Liver (tissue), 3 donors: ENCODE data around the gene AKAP11.

Experiments
- EGR1 ChIP-seq, 2 donors: IDR thresholded peaks; 2 replicates each; pipeline ENCODE4 v1.6.1; 2016 to 2018; ENCODE audit warnings: antibody characterized with exemption in 2 of 2, low read depth in 2 of 2
- FOXA1 ChIP-seq: IDR thresholded peaks from 2 replicates; pipeline ENCODE4 v1.6.1; 2016; ENCODE audit warnings: antibody characterized with exemption
- GABPA ChIP-seq, 2 donors: IDR thresholded peaks in 1 of 2; conservative IDR thresholded peaks in 1 of 2; 2 replicates each; pipeline ENCODE4 v1.6.1; 2016; ENCODE audit warnings: antibody characterized with exemption in 2 of 2, mild to moderate bottlenecking in 1 of 2, moderate library complexity in 1 of 2
- JUND ChIP-seq, 2 donors: IDR thresholded peaks; 2 replicates each; pipeline ENCODE4 v1.6.1; 2016; ENCODE audit warnings: antibody characterized with exemption in 2 of 2
- MAX ChIP-seq: IDR thresholded peaks from 2 replicates; pipeline ENCODE4 v1.6.1; 2016; ENCODE audit warnings: antibody characterized with exemption
- RAD21 ChIP-seq, 2 donors: IDR thresholded peaks; 2 replicates each; pipeline ENCODE4 v1.6.1; 2016; ENCODE audit warnings: antibody characterized with exemption in 2 of 2, mild to moderate bottlenecking in 2 of 2
- REST ChIP-seq: IDR thresholded peaks from 2 replicates; pipeline ENCODE4 v1.6.1; 2016; ENCODE audit warnings: antibody characterized with exemption, mild to moderate bottlenecking
- RXRA ChIP-seq, 2 donors: IDR thresholded peaks; 2 replicates each; pipeline ENCODE4 v1.6.1; 2017 to 2018; ENCODE audit warnings: antibody characterized with exemption in 2 of 2, mild to moderate bottlenecking in 1 of 2
- SP1 ChIP-seq: IDR thresholded peaks from 2 replicates; pipeline ENCODE4 v1.6.1; 2018; ENCODE audit warnings: antibody characterized with exemption, mild to moderate bottlenecking
- TAF1 ChIP-seq: conservative IDR thresholded peaks from 2 replicates; pipeline ENCODE4 v1.6.1; 2016; ENCODE audit warnings: antibody characterized with exemption, mild to moderate bottlenecking
- TF ChIP-seq, protein P1 (sequence below): fragments of 150-350 bp; IDR thresholded peaks from 2 replicates; pipeline ENCODE4 v1.5.1; 2017; ENCODE audit warnings: improper control_type of control experiment, low read depth, low read length; ENCODE audit not compliant: missing input control
- TF ChIP-seq, protein P2 (sequence below): IDR thresholded peaks from 2 replicates; pipeline ENCODE4 v1.6.1; 2016; ENCODE audit warnings: antibody characterized with exemption
- donor health status: healthy.
- donor health status: healthy.

DNA sequence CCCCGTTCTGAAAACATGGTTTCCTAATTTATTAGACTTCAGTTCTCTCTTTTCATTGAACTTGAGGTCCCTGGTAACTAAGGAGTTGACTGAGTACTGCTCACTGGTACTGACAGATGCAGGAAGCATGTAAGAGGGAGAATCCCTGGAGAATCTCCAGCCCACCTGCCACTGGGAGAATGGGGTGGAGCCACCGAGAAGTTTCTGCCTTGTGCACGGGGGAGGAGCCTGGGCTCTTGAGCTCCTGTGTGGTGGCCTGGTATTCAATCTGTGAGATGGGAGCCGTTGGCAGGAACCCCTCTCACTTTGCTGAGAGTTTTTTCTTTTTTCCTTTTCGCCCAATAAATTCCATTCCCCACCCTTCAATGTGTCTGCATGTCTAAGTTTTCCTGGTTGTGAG, 13.2 kb upstream of the AKAP11 start:
- TF ChIP-seq, protein P1, sequence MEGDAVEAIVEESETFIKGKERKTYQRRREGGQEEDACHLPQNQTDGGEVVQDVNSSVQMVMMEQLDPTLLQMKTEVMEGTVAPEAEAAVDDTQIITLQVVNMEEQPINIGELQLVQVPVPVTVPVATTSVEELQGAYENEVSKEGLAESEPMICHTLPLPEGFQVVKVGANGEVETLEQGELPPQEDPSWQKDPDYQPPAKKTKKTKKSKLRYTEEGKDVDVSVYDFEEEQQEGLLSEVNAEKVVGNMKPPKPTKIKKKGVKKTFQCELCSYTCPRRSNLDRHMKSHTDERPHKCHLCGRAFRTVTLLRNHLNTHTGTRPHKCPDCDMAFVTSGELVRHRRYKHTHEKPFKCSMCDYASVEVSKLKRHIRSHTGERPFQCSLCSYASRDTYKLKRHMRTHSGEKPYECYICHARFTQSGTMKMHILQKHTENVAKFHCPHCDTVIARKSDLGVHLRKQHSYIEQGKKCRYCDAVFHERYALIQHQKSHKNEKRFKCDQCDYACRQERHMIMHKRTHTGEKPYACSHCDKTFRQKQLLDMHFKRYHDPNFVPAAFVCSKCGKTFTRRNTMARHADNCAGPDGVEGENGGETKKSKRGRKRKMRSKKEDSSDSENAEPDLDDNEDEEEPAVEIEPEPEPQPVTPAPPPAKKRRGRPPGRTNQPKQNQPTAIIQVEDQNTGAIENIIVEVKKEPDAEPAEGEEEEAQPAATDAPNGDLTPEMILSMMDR: no peak
- TF ChIP-seq, protein P2, sequence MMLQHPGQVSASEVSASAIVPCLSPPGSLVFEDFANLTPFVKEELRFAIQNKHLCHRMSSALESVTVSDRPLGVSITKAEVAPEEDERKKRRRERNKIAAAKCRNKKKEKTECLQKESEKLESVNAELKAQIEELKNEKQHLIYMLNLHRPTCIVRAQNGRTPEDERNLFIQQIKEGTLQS: no peak
- no peak for TF ChIP-seq TAF1
- TF ChIP-seq MAX: no peak
- TF ChIP-seq RXRA (IDR thresholded peaks at IDR 0.05): no peak
- no peak for TF ChIP-seq GABPA (IDR thresholded peaks at IDR 0.05 in 1 of 2, conservative IDR thresholded peaks at IDR 0.05 in 1 of 2)
- no peak for TF ChIP-seq JUND (IDR thresholded peaks at IDR 0.05)
- TF ChIP-seq RAD21 (IDR thresholded peaks at IDR 0.05): no peak
- TF ChIP-seq EGR1 (IDR thresholded peaks at IDR 0.05; ENCODE audit: low read depth in 2 of 2): no peak
- no peak for TF ChIP-seq REST
- TF ChIP-seq FOXA1: no peak
- no peak for TF ChIP-seq SP1
